Stimulated activated CD8-positive, alpha-beta memory T cell treated with anti-CD3 and anti-CD28 coated beads, Interleukin-4, amount 100 ng/mL, for 48 hours (primary cell): Measurements from ENCODE around the gene TGFB1.
"Not testable (repeated sequence)": the region's sequence is repeated elsewhere in the genome, so short reads cannot be mapped to it uniquely, and the experiment has no call there.

ENCODE experiments used
- DNase-seq: peaks from one replicate; pipeline ENCODE4 v3.0.0-alpha.2; 2020

Gene TGFB1

GRCh38 chr19:41367848-41368301, 14.2 kb upstream of the TGFB1 start:
- DNase-seq: no peak

DNA sequence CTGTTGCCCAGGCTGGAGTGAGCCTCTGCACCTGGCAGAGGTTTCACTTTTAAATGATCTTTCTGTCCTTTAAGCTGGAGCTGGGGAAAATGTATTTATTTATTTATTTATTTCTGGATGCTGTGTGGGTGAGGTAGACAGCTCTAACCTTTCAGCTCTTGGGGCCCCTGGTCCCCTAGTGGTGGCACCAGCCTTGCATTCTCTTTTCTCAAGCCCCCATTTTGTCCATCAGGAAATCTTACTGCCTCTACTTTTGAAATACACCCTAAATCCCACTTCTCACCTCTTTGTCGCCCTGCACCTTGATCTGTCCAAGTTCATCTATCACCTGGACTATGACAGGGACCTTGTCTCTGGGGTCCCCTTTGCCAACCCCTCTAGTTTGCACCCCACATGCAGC, 12.4 kb upstream of the TGFB1 start:
- no peak for DNase-seq

DNA sequence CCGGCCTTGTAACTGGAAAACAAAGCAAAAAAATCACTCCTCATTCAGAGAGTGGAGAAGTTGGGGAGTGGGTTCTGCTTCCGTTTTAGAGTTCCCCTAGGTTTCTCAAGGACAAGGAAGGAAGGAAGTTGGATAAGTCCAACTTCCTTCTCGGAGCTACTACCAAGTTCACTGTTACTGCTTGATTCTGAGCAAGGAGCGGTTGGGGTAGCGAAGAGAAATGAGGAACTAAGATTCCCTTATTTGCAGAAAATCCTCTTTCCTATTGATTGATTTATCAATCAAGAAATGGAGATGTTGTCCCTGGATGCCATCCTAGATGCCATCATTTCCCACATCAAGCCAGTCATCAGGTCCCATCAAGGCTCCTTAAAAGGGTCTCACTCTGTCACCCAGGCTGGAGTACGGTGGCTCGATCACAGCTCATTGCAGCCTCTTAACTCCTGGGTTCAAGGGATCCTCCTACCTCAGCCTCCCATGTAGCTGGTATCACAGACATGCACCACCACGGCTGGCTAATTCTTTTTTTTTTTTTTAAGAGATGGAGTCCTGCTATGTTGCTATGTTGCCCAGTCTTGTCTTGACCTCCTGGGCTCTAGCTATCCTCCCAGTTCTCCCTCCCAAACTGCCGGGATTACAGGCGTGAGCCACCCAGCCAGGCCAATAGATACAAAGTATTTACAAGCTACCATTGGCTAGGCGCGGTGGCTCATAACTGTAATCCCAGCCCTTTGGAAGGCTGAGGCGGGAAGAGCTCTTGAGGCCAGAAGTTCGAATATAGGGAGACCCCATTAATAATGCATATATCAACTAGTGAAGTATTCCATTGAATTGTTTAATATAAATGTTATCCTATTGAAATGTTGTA, 11.0 kb upstream of the TGFB1 start:
- no peak for DNase-seq

DNA sequence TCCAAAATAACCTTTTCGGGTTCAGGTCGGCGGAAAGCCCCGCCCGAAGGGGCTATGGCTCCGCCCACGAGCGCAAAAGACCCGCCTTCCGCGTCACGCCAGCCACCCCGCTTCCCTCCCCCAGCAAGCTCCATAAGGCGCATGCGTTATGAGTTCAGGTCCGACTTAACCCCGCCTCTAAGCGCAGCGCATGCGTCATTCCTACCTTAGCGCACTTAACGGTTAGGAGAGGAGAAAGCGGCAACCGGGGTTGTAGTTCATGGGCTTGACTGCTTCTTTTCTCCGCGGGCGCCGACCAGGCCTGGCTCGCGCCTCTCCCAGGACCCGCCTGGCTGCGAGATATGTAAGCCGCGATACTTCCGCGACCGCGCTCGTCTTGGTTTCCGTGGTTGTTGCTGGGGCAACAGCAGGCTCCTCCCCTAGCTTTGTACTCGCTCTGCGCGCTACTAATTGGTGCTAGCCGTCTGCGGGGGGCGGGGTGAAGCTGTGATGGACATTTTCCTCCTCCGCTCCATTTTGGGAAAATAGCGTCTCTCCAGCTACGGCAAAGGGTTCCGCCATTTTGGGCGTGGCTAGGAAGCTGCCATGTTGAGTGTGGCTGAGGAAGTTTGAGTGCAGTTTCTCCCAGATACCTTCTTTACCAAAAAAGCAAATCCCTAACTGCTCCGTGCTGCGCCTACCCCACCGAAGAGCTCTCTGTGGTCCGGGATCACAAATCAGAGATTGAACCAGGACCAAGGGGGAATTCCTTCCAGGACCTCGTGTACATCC, 10.2 kb upstream of the TGFB1 start, which contains the start of gene B9D2:
TSS of gene B9D2 (minus strand) at position 397 of the 771 bp plus-strand sequence. CDS start 630 bp downstream, outside the sequence.
- DNase-seq: peak; percentile 97

DNA sequence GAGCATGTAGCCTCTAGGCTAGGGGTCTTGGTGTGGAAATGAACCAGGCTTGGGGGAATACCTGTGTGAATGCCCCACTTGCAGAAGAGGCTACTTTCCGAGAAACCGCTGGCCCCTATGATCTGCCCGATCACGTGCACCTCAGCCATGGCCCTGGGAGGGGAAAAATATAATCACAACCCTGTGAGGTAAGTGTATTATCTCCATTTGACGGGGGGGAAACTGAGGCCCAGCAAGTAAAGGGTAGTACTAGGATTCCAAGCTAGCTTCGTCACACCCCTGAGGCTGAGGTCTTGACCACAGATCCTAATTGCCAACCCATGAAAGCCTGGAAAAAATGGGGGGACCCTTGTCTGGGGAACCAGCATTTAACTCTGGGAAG, 9.6 kb upstream of the TGFB1 start:
- no peak for DNase-seq

GRCh38 chr19:41362143-41362847, 8.6 kb upstream of the TGFB1 start:
- no peak for DNase-seq

DNA sequence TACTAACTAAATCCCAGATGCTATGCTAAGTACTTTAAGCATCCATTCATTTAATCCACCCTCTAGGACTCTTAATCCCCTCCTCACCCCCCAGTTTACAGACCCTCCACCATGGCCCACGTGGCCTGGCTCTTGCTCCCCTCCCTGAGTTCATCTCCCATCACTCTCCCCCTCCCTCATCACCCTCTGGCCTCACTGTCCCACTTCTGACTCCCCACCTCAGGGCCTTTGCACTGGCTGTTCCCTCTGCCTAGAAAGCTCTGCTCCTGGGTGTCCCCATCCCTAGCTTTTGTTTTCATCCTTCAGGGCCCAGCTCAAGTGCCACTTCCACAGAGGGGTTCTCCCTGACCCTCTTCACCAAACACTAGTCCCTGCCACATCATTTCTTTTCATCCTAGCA, 6.0 kb upstream of the TGFB1 start:
- no peak for DNase-seq

- no peak for DNase-seq
Measured at GRCh38 chr19:41357746-41358145, 4.0 kb upstream of the TGFB1 start.

DNA sequence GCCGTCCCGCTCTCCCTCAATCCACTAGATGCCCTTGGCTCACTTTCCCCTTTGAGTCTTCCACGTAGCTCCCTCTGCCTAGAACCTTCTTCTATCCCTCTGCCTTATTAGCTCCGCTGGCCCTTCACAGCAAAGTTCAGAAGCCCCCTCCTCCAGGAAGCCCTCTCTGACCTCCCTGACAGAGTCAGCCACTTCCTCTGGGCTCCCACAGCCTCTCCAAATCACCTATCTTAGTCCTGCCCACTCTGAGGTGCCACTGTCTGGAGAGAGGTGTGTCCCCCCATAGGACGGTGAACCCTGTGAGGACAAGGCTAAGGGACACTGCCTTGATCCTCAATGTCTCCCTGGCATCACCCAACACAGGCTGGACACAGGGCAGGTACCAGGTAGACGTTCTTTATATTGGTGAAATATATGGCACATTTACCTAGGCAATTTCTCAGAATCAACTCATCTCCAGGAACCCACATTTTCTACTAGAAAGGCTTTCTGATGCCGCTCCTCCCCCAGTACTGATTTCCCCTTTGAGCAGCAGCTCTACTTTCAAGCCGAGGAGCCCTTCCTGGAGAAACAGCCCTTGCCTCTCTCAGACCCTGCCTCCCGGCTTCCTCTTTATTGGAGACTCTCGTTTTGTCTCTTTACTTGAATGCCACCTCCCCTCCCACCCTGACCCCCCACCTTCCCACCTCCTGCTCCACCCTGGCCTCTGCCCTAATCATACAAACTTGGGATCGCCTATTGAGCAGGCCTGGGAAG, 3.4 kb upstream of the TGFB1 start:
- DNase-seq: no peak

- no peak for DNase-seq
Measured at GRCh38 chr19:41355802-41356201, 2.1 kb upstream of the TGFB1 start.

DNA sequence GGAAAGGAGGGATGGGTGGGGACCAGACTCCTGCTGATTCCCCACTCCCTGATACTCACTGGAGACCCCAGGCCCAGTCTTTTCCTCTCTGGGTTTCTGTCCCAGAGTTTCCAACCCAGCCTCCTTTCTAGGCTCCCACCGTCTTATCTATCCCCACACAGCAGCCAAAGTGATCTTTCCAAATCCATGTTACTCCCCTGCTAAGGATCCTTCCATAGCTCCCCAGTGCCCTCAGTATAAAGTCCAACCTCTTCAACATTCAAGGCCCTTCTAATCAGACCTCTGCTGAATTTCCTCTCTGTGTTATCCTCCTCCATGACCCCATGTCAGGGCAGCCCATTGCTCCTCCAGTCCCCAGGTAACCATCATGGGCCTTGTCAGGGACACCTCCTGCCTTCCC, 1.3 kb upstream of the TGFB1 start:
- DNase-seq: no peak

DNA sequence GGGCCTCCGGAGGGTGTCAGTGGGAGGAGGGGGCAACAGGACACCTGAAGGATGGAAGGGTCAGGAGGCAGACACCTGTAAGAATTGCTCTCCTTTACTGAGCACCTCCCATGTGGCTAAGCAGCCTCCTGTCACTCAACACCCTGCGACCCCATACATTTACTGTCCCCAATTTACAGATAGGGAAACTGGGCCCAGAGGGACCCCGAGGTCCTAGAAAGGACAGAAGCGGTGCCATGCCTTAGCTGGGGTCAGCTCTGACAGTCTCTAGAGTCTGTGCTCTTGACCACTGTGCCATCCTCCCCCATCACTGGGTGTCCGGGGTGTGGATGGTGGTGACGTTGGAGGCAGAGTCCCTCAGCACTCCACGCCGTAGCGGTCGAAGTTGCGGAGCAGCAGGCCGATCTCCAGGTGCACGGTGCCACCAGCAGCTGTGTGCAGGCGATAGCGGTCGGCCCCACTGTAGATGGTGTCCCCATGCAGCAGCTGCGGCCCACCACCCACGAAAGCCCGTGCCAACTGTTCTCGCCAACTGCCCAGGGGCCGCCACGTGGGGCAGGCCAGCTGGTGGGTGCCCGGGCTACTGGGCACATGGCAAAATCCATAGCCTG, 726 bp upstream of the TGFB1 start:
- no peak for DNase-seq

DNA sequence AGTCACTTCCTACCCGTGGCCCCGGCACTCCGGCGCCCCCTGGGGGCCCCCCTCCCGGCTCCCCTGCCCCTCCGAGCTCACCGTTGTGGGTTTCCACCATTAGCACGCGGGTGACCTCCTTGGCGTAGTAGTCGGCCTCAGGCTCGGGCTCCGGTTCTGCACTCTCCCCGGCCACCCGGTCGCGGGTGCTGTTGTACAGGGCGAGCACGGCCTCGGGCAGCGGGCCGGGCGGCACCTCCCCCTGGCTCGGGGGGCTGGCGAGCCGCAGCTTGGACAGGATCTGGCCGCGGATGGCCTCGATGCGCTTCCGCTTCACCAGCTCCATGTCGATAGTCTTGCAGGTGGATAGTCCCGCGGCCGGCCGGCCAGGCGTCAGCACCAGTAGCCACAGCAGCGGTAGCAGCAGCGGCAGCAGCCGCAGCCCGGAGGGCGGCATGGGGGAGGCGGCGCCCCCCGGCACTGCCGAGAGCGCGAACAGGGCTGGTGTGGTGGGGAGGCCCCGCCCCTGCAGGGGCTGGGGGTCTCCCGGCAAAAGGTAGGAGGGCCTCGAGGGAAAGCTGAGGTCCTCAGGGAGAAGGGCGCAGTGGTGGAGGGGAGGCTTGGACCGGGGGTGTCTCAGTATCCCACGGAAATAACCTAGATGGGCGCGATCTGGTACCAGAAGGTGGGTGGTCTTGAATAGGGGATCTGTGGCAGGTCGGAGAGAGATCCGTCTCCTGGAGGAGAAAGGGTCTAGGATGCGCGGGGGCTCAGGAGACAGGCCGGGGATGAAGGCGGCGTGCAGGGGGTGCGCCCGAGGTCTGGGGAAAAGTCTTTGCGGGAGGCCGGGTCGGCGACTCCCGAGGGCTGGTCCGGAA, 885 bp downstream of the TGFB1 start:
- peak; percentile 86 for DNase-seq

GRCh38 chr19:41352279-41352608, 1.5 kb downstream of the TGFB1 start:
- no peak for DNase-seq

DNA sequence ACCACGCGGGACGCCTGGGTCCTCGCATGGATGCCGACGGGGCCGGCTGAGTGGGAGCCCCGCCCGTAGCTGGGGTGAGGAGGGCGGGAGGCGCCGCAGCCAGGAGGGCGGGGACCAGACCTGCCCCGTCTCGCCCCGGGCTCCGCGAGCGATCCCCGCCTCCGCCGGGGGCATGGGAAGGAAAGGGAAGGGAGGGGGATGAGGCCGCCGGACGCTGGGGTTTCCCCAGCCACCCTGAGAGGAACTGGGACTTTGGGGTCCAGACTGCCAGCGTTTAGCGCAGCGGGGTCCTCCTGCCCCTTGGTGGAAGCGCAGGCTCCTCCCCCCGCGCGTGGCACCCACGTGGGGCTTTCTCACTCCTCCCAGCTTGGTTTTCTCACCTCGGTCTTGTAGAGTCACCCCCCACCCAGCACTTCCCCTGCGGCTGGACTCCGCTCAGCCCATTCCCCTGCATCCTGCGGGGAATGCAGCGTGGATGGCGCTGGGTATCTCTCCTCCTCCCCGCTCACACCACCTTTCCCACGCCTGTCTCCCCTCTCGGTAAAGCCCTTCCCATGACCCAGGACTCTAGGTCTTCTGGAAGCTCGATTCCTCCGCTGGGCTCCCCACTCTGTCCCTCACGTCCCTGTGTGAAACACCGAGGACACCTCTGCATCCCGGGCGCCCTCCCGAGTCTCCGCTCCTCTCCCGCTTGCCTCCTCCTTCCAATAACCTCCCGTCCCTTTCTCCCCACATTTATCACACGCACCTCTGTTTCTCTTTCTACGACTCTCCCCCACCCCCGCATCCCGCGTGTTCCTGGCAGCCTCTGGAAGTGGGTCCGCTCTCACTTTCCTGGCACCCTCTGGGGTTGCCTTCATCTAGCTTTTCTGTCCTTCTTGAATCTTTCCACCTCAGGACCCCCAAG, 2.1 kb downstream of the TGFB1 start:
- DNase-seq: peak; percentile 87

DNA sequence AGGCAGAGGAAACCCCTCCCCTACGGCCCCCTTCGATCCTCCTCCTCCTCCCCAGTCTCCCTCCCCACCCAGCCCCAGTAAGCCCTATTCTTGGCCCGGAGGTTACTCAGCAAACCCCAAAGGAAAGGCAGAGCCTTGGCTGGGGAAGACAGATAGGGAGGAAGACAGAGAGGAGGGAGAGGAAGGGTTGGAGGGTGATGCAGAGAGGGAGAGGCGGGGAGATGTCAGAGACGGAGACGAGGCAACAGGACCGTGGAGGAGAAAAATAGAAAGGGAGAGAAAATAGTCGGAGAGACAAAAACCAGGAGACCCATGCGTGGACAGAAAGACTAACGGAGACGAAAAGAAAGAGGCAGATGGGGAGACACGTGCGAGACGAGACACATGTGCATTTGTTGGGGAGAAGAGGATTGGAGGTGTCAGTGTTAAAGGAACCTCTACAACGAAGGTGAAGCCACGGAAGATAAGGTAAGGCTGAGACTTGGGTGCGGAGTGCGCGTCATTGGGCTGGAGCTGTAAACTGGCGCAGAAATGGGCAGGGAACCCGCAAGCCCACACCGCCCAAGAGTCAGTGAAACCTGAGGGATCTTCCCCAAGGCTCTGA, 2.9 kb downstream of the TGFB1 start:
- DNase-seq: no peak

DNA sequence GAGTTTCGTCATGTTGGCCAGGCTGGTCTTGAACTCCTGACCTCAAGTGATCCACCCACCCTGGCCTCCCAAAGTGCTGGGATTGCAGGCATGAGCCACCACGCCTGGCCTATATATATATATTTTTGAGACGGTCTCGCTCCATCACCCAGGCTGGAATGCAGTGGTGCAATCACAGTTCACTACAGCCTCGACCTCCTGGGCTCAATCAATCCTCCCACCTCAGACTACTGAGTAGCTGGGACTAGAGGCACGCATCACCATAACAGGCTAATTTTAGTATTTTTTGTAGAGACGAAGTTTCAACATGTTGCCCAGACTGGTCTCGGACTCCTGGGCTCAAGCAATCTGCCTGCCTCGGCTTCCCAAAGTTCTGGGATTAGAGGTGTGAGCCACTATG, 6.8 kb downstream of the TGFB1 start:
- DNase-seq: not testable (repeated sequence)

DNA sequence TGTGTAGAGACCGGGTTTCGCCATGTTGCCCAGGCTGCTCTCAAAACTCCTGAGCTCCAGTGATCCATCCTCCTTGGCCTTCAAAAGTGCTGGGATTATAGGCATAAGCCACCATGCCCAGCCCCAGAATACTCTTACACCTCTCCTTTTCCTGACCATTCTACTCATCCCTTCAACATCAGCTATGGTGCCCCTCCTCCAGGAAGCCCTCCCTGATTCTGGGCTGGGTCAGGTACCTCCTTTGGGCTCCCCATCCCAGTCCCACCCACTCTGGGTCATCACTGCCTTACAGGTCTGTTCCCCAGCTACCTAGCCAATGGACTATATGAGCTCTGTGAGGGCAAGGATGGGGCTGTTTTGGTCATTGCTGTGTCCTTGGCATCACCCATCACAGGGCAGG, 9.6 kb downstream of the TGFB1 start:
- DNase-seq: no peak

GRCh38 chr19:41341669-41342490, 11.8 kb downstream of the TGFB1 start:
- DNase-seq: no peak
